Gastrocnemius medialis (tissue), 4 donors: ENCODE data around the gene COL4A1. TPM values are rescaled to one million over a fixed set of nuclear protein-coding genes. Genes with fewer than 3 reads are reported as not detected.

ENCODE experiments used
- ATAC-seq, 2 donors: fragments of 150-250 bp; one replicate each; pipeline ENCODE4 v1.9.1; 2016
- DNase-seq, 2 donors: peaks; one replicate each; pipeline ENCODE4 v3.0.0-alpha.2; 2019
- H3K27ac ChIP-seq, 4 donors: fragments of 200-600 bp; sonication (generic); 1 replicate in 1 of 4; 2 replicates in 3 of 4; pipeline ENCODE4 v1.5.1; 2016 to 2018; ENCODE audit warnings: mild to moderate bottlenecking in 2 of 4, moderate library complexity in 1 of 4
- H3K27me3 ChIP-seq, 3 donors: fragments of 200-600 bp; sonication (generic) in 2 of 3; 1 replicate in 1 of 3; 2 replicates in 2 of 3; pipeline versions ENCODE4 v1.5.1 to v1.6.0; 2016 to 2019; ENCODE audit warnings: mild to moderate bottlenecking in 1 of 3, moderate library complexity in 1 of 3
- H3K36me3 ChIP-seq, 2 donors: fragments of 200-600 bp; sonication (generic) in 1 of 2; one replicate each; pipeline ENCODE4 v1.5.1; 2017 to 2018
- H3K4me1 ChIP-seq, 2 donors: fragments of 200-600 bp; sonication (generic) in 1 of 2; one replicate each; pipeline ENCODE4 v1.5.1; 2016 to 2017; ENCODE audit warnings: mild to moderate bottlenecking in 2 of 2
- H3K4me3 ChIP-seq, 4 donors: fragments of 200-600 bp; sonication (generic) in 3 of 4; 1 replicate in 1 of 4; 2 replicates in 3 of 4; pipeline ENCODE4 v1.5.1; 2016 to 2019; ENCODE audit warnings: mild to moderate bottlenecking in 2 of 4
- H3K9me3 ChIP-seq, 3 donors: fragments of 200-600 bp; sonication (generic) in 2 of 3; 1 replicate in 1 of 3; 2 replicates in 2 of 3; pipeline ENCODE4 v1.5.1; 2016 to 2019
- CTCF ChIP-seq, 5 experiments: fragments of 450-650 bp in 3 of 5; fragments of 200-600 bp in 2 of 5; sonication (generic) in 2 of 5; IDR thresholded peaks in 4 of 5; conservative IDR thresholded peaks in 1 of 5; 1 replicate in 4 of 5; 2 replicates in 1 of 5; pipeline ENCODE4 v1.5.1; 2016 to 2019; ENCODE audit warnings: antibody characterized with exemption in 5 of 5, mild to moderate bottlenecking in 3 of 5, moderate library complexity in 3 of 5
- POLR2A ChIP-seq, 2 donors: fragments of 450-650 bp; IDR thresholded peaks; one replicate each; pipeline ENCODE4 v1.6.1; 2017; ENCODE audit warnings: antibody characterized with exemption in 2 of 2, mild to moderate bottlenecking in 2 of 2, moderate library complexity in 2 of 2
- in situ Hi-C, 4 donors: fragments of 200-750 bp; cut with MboI; loops; one replicate each; pipeline versions ENCODE4 v1.15.0 to v1.8.0; 2017; ENCODE audit warnings: low sequenced_read_pairs in 4 of 4
- intact Hi-C: fragments of 100-400 bp; cut with DNase I; formaldehyde crosslinking; loops from one replicate; pipeline ENCODE4 v1.15.1; 2023; ENCODE audit warnings: low total_unique reads
- total RNA-seq, 4 donors: library from RNA; depleted of rRNA; stranded (reverse); fragments of >200 nt; gene quantifications; one replicate each; pipeline versions ENCODE4 v1.1.0 to v1.2.3, GENCODE V29; 2016

COL4A1 gene
- total RNA-seq, 4 donors from 2014 or later, result 60.5 to 127 (median 120) TPM

- intact Hi-C loops (no loop called here), in situ Hi-C loops (no loop called here)
- ATAC-seq (no peak), DNase-seq (no peak)
- Histone ChIP-seq H3K36me3 (no peaks in the 10 kb centered on the region), H3K9me3 (no peaks in the 10 kb centered on the region), H3K4me1 (peaks cover 50 to 60% of the 10 kb centered on the region in 2 donors), H3K4me3 (no peak overlapping the region), H3K27ac (peak overlapping the region in 3 of 4 donors; percentile 67 to 70 (median 70)), H3K27me3 (peaks cover 0 to 13% (median 10%) of the 10 kb centered on the region in 3 donors)
- TF ChIP-seq CTCF (IDR thresholded peaks at IDR 0.05 in 4 of 5, conservative IDR thresholded peaks at IDR 0.05 in 1 of 5) (no peak), POLR2A (IDR thresholded peaks at IDR 0.05) (no peak)
Observed at GRCh38 chr13:110262082-110262436, 44.9 kb downstream of the COL4A1 start.

GRCh38 chr13:110261166-110262081 lies 45.5 kb downstream of the COL4A1 start:
- DNase-seq, result no peak

GRCh38 chr13:110259651-110260050 lies 47.3 kb downstream of the COL4A1 start:
- no peak for DNase-seq
- Histone ChIP-seq H3K4me1 (peaks cover 38 to 49% of the 10 kb centered on the region in 2 donors), H3K4me3 (no peak overlapping the region), H3K27ac (peak overlapping the region; percentile 15 to 54 (median 40)), H3K27me3 (peaks cover 0 to 9% (median 5%) of the 10 kb centered on the region in 3 donors), H3K9me3 (no peaks in the 10 kb centered on the region), H3K36me3 (no peaks in the 10 kb centered on the region)
- no peak for ATAC-seq
- in situ Hi-C loops (no loop called here), intact Hi-C loops (no loop called here)
- TF ChIP-seq POLR2A (IDR thresholded peaks at IDR 0.05) (no peak), CTCF (IDR thresholded peaks at IDR 0.05 in 4 of 5, conservative IDR thresholded peaks at IDR 0.05 in 1 of 5) (no peak)

More at GRCh38 chr13:110261166-110262081, 45.5 kb downstream of the COL4A1 start:
- Histone ChIP-seq H3K9me3 (no peaks in the 10 kb centered on the region), H3K4me1 (peaks cover 50 to 60% of the 10 kb centered on the region in 2 donors), H3K27ac (peak overlapping the region; percentile 18 to 70 (median 68)), H3K4me3 (no peak overlapping the region), H3K27me3 (peaks cover 0 to 10% (median 7%) of the 10 kb centered on the region in 3 donors), H3K36me3 (no peaks in the 10 kb centered on the region)
- TF ChIP-seq CTCF (IDR thresholded peaks at IDR 0.05 in 4 of 5, conservative IDR thresholded peaks at IDR 0.05 in 1 of 5) (no peak), POLR2A (IDR thresholded peaks at IDR 0.05) (no peak)
- no peak for ATAC-seq
- intact Hi-C loops (no loop called here), in situ Hi-C loops (no loop called here)

GRCh38 chr13:110258876-110259631 lies 47.9 kb downstream of the COL4A1 start:
- Histone ChIP-seq H3K27ac (peak overlapping the region; percentile 15 to 54 (median 40)), H3K4me1 (peaks cover 32 to 43% of the 10 kb centered on the region in 2 donors), H3K9me3 (no peaks in the 10 kb centered on the region), H3K4me3 (no peak overlapping the region), H3K36me3 (no peaks in the 10 kb centered on the region), H3K27me3 (peaks cover 0 to 7% (median 5%) of the 10 kb centered on the region in 3 donors)
- intact Hi-C loops (no loop called here), in situ Hi-C loops (no loop called here)
- no peak for DNase-seq
- peak in 1 of 2 donors; percentile 22 for ATAC-seq
- TF ChIP-seq POLR2A (IDR thresholded peaks at IDR 0.05) (no peak), CTCF (IDR thresholded peaks at IDR 0.05 in 4 of 5, conservative IDR thresholded peaks at IDR 0.05 in 1 of 5) (no peak)
